ENCODE data around the gene PSMD13.

Gene PSMD13

GRCh38 chr11:255176-255575 lies 18.4 kb downstream of the PSMD13 start:
- no peak for DNase-seq (ENCODE audit: low read depth, low spot score)
- POLR2A ChIA-PET = no interaction called here
- H3K4me3 ChIP-seq (ENCODE audit: low read depth, low read length) = no peak overlapping the region
- CTCF ChIA-PET = interaction anchor here (2.1 to 3.2 kb wide), 2 partner anchors 13 to 193 kb away, joined by 6 to 10 read pairs; no protein-coding TSS in a partner anchor
- TF ChIP-seq CTCF (IDR thresholded peaks at IDR 0.05; ENCODE audit: insufficient read depth, low read length, missing control alignments) = no peak

GRCh38 chr11:255816-256215 lies 19.0 kb downstream of the PSMD13 start:
- H3K4me3 ChIP-seq (ENCODE audit: low read depth, low read length) = no peak overlapping the region
- CTCF ChIA-PET = interaction anchor here (3.2 kb wide), 1 partner anchor 14 kb away, joined by 10 read pairs; no protein-coding TSS in a partner anchor
- TF ChIP-seq CTCF (IDR thresholded peaks at IDR 0.05; ENCODE audit: insufficient read depth, low read length, missing control alignments) = no peak
- POLR2A ChIA-PET = no interaction called here
- DNase-seq (ENCODE audit: low read depth, low spot score) = no peak

- DNase-seq (ENCODE audit: low read depth, low spot score) = no peak
Measured at GRCh38 chr11:256952-257737, 20.4 kb downstream of the PSMD13 start.

GRCh38 chr11:257766-258493 lies 21.2 kb downstream of the PSMD13 start:
- no peak for TF ChIP-seq CTCF (IDR thresholded peaks at IDR 0.05; ENCODE audit: insufficient read depth, low read length, missing control alignments)
- ChIA-PET POLR2A (no interaction called here), CTCF (interaction anchor here (0.8 to 2.4 kb wide), 2 partner anchors 10 to 19 kb away, joined by 3 to 7 read pairs; no protein-coding TSS in a partner anchor)
- H3K4me3 ChIP-seq (ENCODE audit: low read depth, low read length) = no peak overlapping the region
- DNase-seq (ENCODE audit: low read depth, low spot score) = no peak

More at GRCh38 chr11:256952-257737, 20.4 kb downstream of the PSMD13 start:
- CTCF ChIA-PET = interaction anchor here (2.4 kb wide), 1 partner anchor 9 kb away, joined by 7 read pairs; no protein-coding TSS in a partner anchor
- POLR2A ChIA-PET = no interaction called here
- TF ChIP-seq CTCF (IDR thresholded peaks at IDR 0.05; ENCODE audit: insufficient read depth, low read length, missing control alignments) = no peak
- no peak overlapping the region for H3K4me3 ChIP-seq (ENCODE audit: low read depth, low read length)

- POLR2A ChIA-PET = no interaction called here
- DNase-seq (ENCODE audit: low read depth, low spot score) = no peak
- no peak for TF ChIP-seq CTCF (IDR thresholded peaks at IDR 0.05; ENCODE audit: insufficient read depth, low read length, missing control alignments)
- CTCF ChIA-PET = interaction anchor here (1.7 kb wide), 1 partner anchor 9 kb away, joined by 8 read pairs; no protein-coding TSS in a partner anchor
- no peak overlapping the region for H3K4me3 ChIP-seq (ENCODE audit: low read depth, low read length)
Measured at GRCh38 chr11:259413-259812, 22.6 kb downstream of the PSMD13 start.

GRCh38 chr11:261624-262023 lies 24.8 kb downstream of the PSMD13 start:
- no peak for DNase-seq (ENCODE audit: low read depth, low spot score)
- ChIA-PET POLR2A (no interaction called here), CTCF (interaction anchor here (1.2 to 2.2 kb wide), 3 partner anchors 8 to 11 kb away, joined by 3 to 10 read pairs (median 3); no protein-coding TSS in a partner anchor)
- H3K4me3 ChIP-seq (ENCODE audit: low read depth, low read length) = no peak overlapping the region
- no peak for TF ChIP-seq CTCF (IDR thresholded peaks at IDR 0.05; ENCODE audit: insufficient read depth, low read length, missing control alignments)
